Peyer's patch (tissue), 4 donors: Measurements from ENCODE around the gene CTSZ. TPM values are rescaled to one million over a fixed set of nuclear protein-coding genes. Genes with fewer than 3 reads are reported as not detected.
"Not testable (repeated sequence)": the region's sequence is repeated elsewhere in the genome, so short reads cannot be mapped to it uniquely, and the experiment has no call there.

ENCODE experiments used
- DNase-seq, 3 donors: peaks; one replicate each; pipeline ENCODE4 v3.0.0-alpha.2; 2017 to 2019
- H3K27ac ChIP-seq, 4 donors: fragments of 200-600 bp; sonication (generic); one replicate each; pipeline ENCODE4 v1.5.1; 2016 to 2019
- H3K27me3 ChIP-seq, 2 donors: fragments of 200-600 bp; sonication (generic); one replicate each; pipeline ENCODE4 v1.5.1; 2019
- H3K36me3 ChIP-seq, 3 donors: fragments of 200-600 bp; sonication (generic); one replicate each; pipeline ENCODE4 v1.5.1; 2016 to 2019
- H3K4me1 ChIP-seq, 4 donors: fragments of 200-600 bp; sonication (generic); one replicate each; pipeline ENCODE4 v1.5.1; 2016 to 2019
- H3K4me3 ChIP-seq, 4 donors: fragments of 200-600 bp; sonication (generic); 1 replicate in 3 of 4; 2 replicates in 1 of 4; pipeline ENCODE4 v1.5.1; 2016 to 2019; ENCODE audit warnings: mild to moderate bottlenecking in 1 of 4
- H3K9me3 ChIP-seq, 4 donors: fragments of 200-600 bp; sonication (generic); one replicate each; pipeline ENCODE4 v1.5.1; 2016 to 2019; ENCODE audit warnings: mild to moderate bottlenecking in 1 of 4
- CTCF ChIP-seq, 6 experiments: fragments of 450-650 bp in 4 of 6; fragments of 200-600 bp in 2 of 6; sonication (generic) in 1 of 6; IDR thresholded peaks; one replicate each; pipeline ENCODE4 v1.5.1; 2017 to 2019; ENCODE audit warnings: antibody characterized with exemption in 6 of 6, mild to moderate bottlenecking in 3 of 6, moderate library complexity in 1 of 6
- POLR2A ChIP-seq, 2 donors: fragments of 450-650 bp; IDR thresholded peaks; one replicate each; pipeline ENCODE4 v1.5.1; 2017; ENCODE audit warnings: antibody characterized with exemption in 2 of 2, mild to moderate bottlenecking in 2 of 2, moderate library complexity in 2 of 2
- total RNA-seq, 4 donors: library from RNA; depleted of rRNA; stranded (reverse); fragments of >200 nt; gene quantifications; one replicate each; pipeline ENCODE4 v1.1.0, GENCODE V29; 2016

CTSZ gene
- total RNA-seq, 4 donors from 2014 or later: 78.4 to 310 (median 274) TPM

GRCh38 chr20:58963060-58963584 lies 43.9 kb downstream of the CTSZ start:
- no peaks in the 10 kb centered on the region for H3K9me3 ChIP-seq
- H3K36me3 ChIP-seq: no peaks in the 10 kb centered on the region
- no peak for DNase-seq
- no peaks in the 10 kb centered on the region for H3K27me3 ChIP-seq
- H3K4me1 ChIP-seq: no peaks in the 10 kb centered on the region
- H3K27ac ChIP-seq: no peak overlapping the region
- no peak overlapping the region for H3K4me3 ChIP-seq
- TF ChIP-seq CTCF (IDR thresholded peaks at IDR 0.05) (no peak), POLR2A (IDR thresholded peaks at IDR 0.05) (no peak)

- Histone ChIP-seq H3K9me3 (no peaks in the 10 kb centered on the region), H3K36me3 (no peaks in the 10 kb centered on the region), H3K4me3 (no peak overlapping the region), H3K4me1 (no peaks in the 10 kb centered on the region), H3K27me3 (no peaks in the 10 kb centered on the region), H3K27ac (no peak overlapping the region)
- TF ChIP-seq CTCF (IDR thresholded peaks at IDR 0.05): no peak
- TF ChIP-seq POLR2A (IDR thresholded peaks at IDR 0.05): no peak
- no peak for DNase-seq
Observed at GRCh38 chr20:58959652-58960051, 47.4 kb downstream of the CTSZ start.

- H3K27me3 ChIP-seq: no peaks in the 10 kb centered on the region
- TF ChIP-seq POLR2A (IDR thresholded peaks at IDR 0.05) (no peak), CTCF (IDR thresholded peaks at IDR 0.05) (no peak)
- H3K27ac ChIP-seq: no peak overlapping the region
- H3K4me3 ChIP-seq: no peak overlapping the region
- no peaks in the 10 kb centered on the region for H3K36me3 ChIP-seq
- DNase-seq: no peak
- H3K4me1 ChIP-seq: no peaks in the 10 kb centered on the region
- H3K9me3 ChIP-seq: no peaks in the 10 kb centered on the region
Observed at GRCh38 chr20:58956078-58956477, 51.0 kb downstream of the CTSZ start.

GRCh38 chr20:58953050-58953449 lies 54.0 kb downstream of the CTSZ start:
- Histone ChIP-seq H3K36me3 (no peaks in the 10 kb centered on the region), H3K9me3 (no peaks in the 10 kb centered on the region), H3K4me3 (no peak overlapping the region), H3K27ac (no peak overlapping the region), H3K4me1 (no peaks in the 10 kb centered on the region), H3K27me3 (no peaks in the 10 kb centered on the region)
- TF ChIP-seq CTCF (IDR thresholded peaks at IDR 0.05) (no peak), POLR2A (IDR thresholded peaks at IDR 0.05) (no peak)
- no peak for DNase-seq

GRCh38 chr20:58950603-58951002 lies 56.5 kb downstream of the CTSZ start:
- no peak overlapping the region for H3K4me3 ChIP-seq
- DNase-seq: no peak
- no peaks in the 10 kb centered on the region for H3K36me3 ChIP-seq
- TF ChIP-seq CTCF (IDR thresholded peaks at IDR 0.05): no peak
- TF ChIP-seq POLR2A (IDR thresholded peaks at IDR 0.05): no peak
- no peaks in the 10 kb centered on the region for H3K27me3 ChIP-seq
- no peaks in the 10 kb centered on the region for H3K4me1 ChIP-seq
- H3K27ac ChIP-seq: no peak overlapping the region
- H3K9me3 ChIP-seq: no peaks in the 10 kb centered on the region

GRCh38 chr20:58947797-58948388 lies 59.2 kb downstream of the CTSZ start:
- not testable (repeated sequence) for H3K4me3 ChIP-seq, H3K27me3 ChIP-seq, H3K27ac ChIP-seq, H3K36me3 ChIP-seq, DNase-seq, H3K9me3 ChIP-seq, H3K4me1 ChIP-seq
